K562 (cell line): Measurements from ENCODE around the gene ZNF385C. TPM values are rescaled to one million over a fixed set of nuclear protein-coding genes. Genes with fewer than 3 reads are reported as not detected.
A peak's percentile ranks its signal among the peaks of the same experiment; 100 is the strongest.

Experiments
- ATAC-seq: fragments of 200-7000 bp; cut with Tn5 transposase; 3 replicates; pipeline ENCODE4 v1.9.1; 2020; ENCODE audit warnings: moderate library complexity
- BruUV-seq: library from RNA; stranded (reverse); fragments of 400-500 nt; replicated peaks from 2 replicates; lab custom pipeline; 2021; lab: Mats Ljungman, UMichigan
- CTCF ChIA-PET: fragments of 300-600 bp; formaldehyde crosslinking; extraction: SDS; loops from one replicate; lab custom pipeline; 2021; ENCODE audit warnings: low intra/inter-chr PET ratio; lab: Yijun Ruan, JAX
- POLR2A ChIA-PET: fragments of 300-600, 350-650 bp; sonication (Branson Sonifier 250); formaldehyde crosslinking; extraction: SDS; loops from one replicate; lab custom pipeline; 2021; ENCODE audit warnings: antibody characterized with exemption, inconsistent platforms; lab: Yijun Ruan, JAX
- DNase-seq, 4 experiments: peaks; one replicate each; pipeline versions ENCODE4 v3.0.0 to v3.0.0-alpha.2; 2011 to 2018; ENCODE audit warnings: low spot score in 3 of 4, mixed read lengths in 3 of 4; ENCODE audit errors: extremely low read depth in 1 of 4
- FAIRE-seq: peaks from 2 replicates; lab custom pipeline; 2011; peaks lifted over from hg19 to GRCh38; lab: Jason Lieb, UNC
- H2AFZ ChIP-seq: 2 replicates; pipeline ENCODE4 v1.6.0; 2011; ENCODE audit warnings: low read depth, low read length, control low read depth, inconsistent platforms
- H3K27ac ChIP-seq: fragments of 200-600 bp; 3 replicates; pipeline ENCODE4 v1.8.0; 2011; ENCODE audit warnings: low read depth, mild to moderate bottlenecking, control low read depth, inconsistent platforms, low read length, moderate library complexity, mixed read lengths; ENCODE audit errors: extremely low read depth
- H3K27me3 ChIP-seq, 2 experiments: fragments of 300-600 bp in 1 of 2; 2 replicates in 1 of 2; 3 replicates in 1 of 2; pipeline versions ENCODE4 v1.6.0 to v1.8.0; 2011; ENCODE audit warnings: inconsistent platforms in 2 of 2, low read length in 2 of 2, mild to moderate bottlenecking in 1 of 2, mixed read lengths in 1 of 2, moderate library complexity in 1 of 2; ENCODE audit not compliant: control insufficient read depth in 2 of 2, insufficient read depth in 2 of 2
- H3K36me3 ChIP-seq: fragments of 300-600 bp; 3 replicates; pipeline ENCODE4 v1.8.0; 2011; ENCODE audit warnings: mild to moderate bottlenecking, low read length, inconsistent platforms; ENCODE audit not compliant: control insufficient read depth, insufficient read depth
- H3K4me1 ChIP-seq, 2 experiments: fragments of 200-600 bp in 1 of 2; replicated peaks in 1 of 2; 2 replicates in 1 of 2; 3 replicates in 1 of 2; pipeline versions ENCODE4 v1.5.1 to v1.8.0; 2011; ENCODE audit warnings: inconsistent platforms in 2 of 2, low read length in 2 of 2, mild to moderate bottlenecking in 1 of 2, mixed read lengths in 1 of 2, moderate library complexity in 1 of 2; ENCODE audit not compliant: control insufficient read depth in 2 of 2, insufficient read depth in 2 of 2
- H3K4me2 ChIP-seq: 2 replicates; pipeline ENCODE4 v1.6.1; 2011; ENCODE audit warnings: low read length, control low read depth, inconsistent platforms, mixed read lengths; ENCODE audit not compliant: insufficient read depth
- H3K4me3 ChIP-seq: fragments of 200-600 bp; sonication (generic), shearing (Covaris generic); 2 replicates; pipeline ENCODE4 v1.5.1; 2016; ENCODE audit warnings: control low read depth, inconsistent platforms
- H3K79me2 ChIP-seq: fragments of 200-600 bp; 3 replicates; pipeline ENCODE4 v1.8.0; 2011; ENCODE audit warnings: low read length, inconsistent platforms; ENCODE audit not compliant: control insufficient read depth, insufficient read depth
- H3K9ac ChIP-seq, 2 experiments: 2 replicates each; pipeline versions ENCODE4 v1.6.0 to v1.6.1; 2011; ENCODE audit warnings: low read depth in 2 of 2, low read length in 2 of 2, control low read depth in 1 of 2, inconsistent platforms in 1 of 2, mild to moderate bottlenecking in 1 of 2, mixed read lengths in 1 of 2; ENCODE audit not compliant: insufficient read depth in 1 of 2
- H3K9me1 ChIP-seq: one replicate; pipeline ENCODE4 v1.6.0; 2011; ENCODE audit warnings: inconsistent platforms, mild to moderate bottlenecking, low read length, moderate library complexity; ENCODE audit not compliant: control insufficient read depth, insufficient read depth
- H3K9me3 ChIP-seq: replicated peaks from 2 replicates; pipeline ENCODE4 v1.5.1; 2011; ENCODE audit warnings: low read depth, low read length, inconsistent platforms; ENCODE audit not compliant: control insufficient read depth, insufficient read depth
- H4K20me1 ChIP-seq: replicated peaks from 2 replicates; pipeline ENCODE4 v1.6.1; 2011; ENCODE audit warnings: low read length, inconsistent platforms, mixed read lengths; ENCODE audit not compliant: control insufficient read depth, insufficient read depth
- BMI1 ChIP-seq: fragments of 150-350 bp; IDR thresholded peaks from 2 replicates; pipeline ENCODE4 v1.6.1; 2014; ENCODE audit warnings: low read length
- CAMTA2 ChIP-seq: fragments of 250-450 bp; sonication (Bioruptor Pico); conservative IDR thresholded peaks from 2 replicates; pipeline ENCODE4 v1.5.1; 2022
- CBX2 ChIP-seq: fragments of 200-600 bp; sonication (generic); IDR thresholded peaks from one replicate; pipeline ENCODE4 v1.6.1; 2012; ENCODE audit warnings: mild to moderate bottlenecking, low read length, inconsistent platforms; ENCODE audit not compliant: insufficient read depth, poor library complexity, severe bottlenecking
- CREBBP ChIP-seq: IDR thresholded peaks from one replicate; pipeline ENCODE4 v1.6.1; 2012; ENCODE audit warnings: low read depth, mild to moderate bottlenecking, control low read depth, inconsistent platforms, low read length
- CXXC5 ChIP-seq: fragments of 250-450 bp; sonication (Bioruptor Pico); IDR thresholded peaks from 2 replicates; pipeline ENCODE4 v1.8.0; 2022; ENCODE audit warnings: inconsistent platforms, mild to moderate bottlenecking, moderate library complexity
- E2F6 ChIP-seq, 2 experiments: IDR thresholded peaks; 2 replicates each; pipeline ENCODE4 v1.6.1; 2011; ENCODE audit warnings: borderline replicate concordance in 1 of 2, control low read depth in 1 of 2, low read depth in 1 of 2, low read length in 1 of 2, mild to moderate bottlenecking in 1 of 2, mixed read lengths in 1 of 2, moderate library complexity in 1 of 2; ENCODE audit not compliant: insufficient read depth in 1 of 2, insufficient read length in 1 of 2, poor library complexity in 1 of 2, severe bottlenecking in 1 of 2; ENCODE audit errors: extremely low read depth in 1 of 2
- ETS2 ChIP-seq: IDR thresholded peaks from 2 replicates; pipeline ENCODE4 v1.6.1; 2016; ENCODE audit warnings: borderline replicate concordance, missing genetic modification characterization, mild to moderate bottlenecking, moderate library complexity, missing compliant biosample characterization; ENCODE audit not compliant: poor library complexity, severe bottlenecking
- ILF3 ChIP-seq: fragments of 450-650 bp; IDR thresholded peaks from 2 replicates; pipeline ENCODE4 v1.6.1; 2018; ENCODE audit warnings: antibody characterized with exemption, mild to moderate bottlenecking, moderate library complexity, borderline replicate concordance
- KLF10 ChIP-seq: fragments of 250-450 bp; sonication (Bioruptor Pico); IDR thresholded peaks from 2 replicates; pipeline ENCODE4 v1.6.1; 2021; ENCODE audit warnings: matching md5 sums
- MCM2 ChIP-seq: fragments of 450-650 bp; IDR thresholded peaks from 2 replicates; pipeline ENCODE4 v1.6.1; 2017; ENCODE audit warnings: low read depth, mild to moderate bottlenecking
- MECOM ChIP-seq: fragments of 250-450 bp; sonication (Bioruptor Pico); IDR thresholded peaks from 2 replicates; pipeline ENCODE4 v1.8.0; 2022; ENCODE audit warnings: inconsistent platforms
- MYC ChIP-seq, 2 experiments: fragments of 250-450 bp in 1 of 2; sonication (Bioruptor Pico) in 1 of 2; IDR thresholded peaks; 2 replicates each; pipeline versions ENCODE4 v1.5.1 to v1.6.1; 2012 to 2021; ENCODE audit warnings: low read depth in 2 of 2, borderline replicate concordance in 1 of 2, improper control_type of control experiment in 1 of 2, low read length in 1 of 2, mild to moderate bottlenecking in 1 of 2, moderate library complexity in 1 of 2
- PHB ChIP-seq: fragments of 250-450 bp; sonication (Bioruptor Pico); IDR thresholded peaks from 2 replicates; pipeline ENCODE4 v1.5.0; 2021
- SPI1 ChIP-seq: IDR thresholded peaks from 2 replicates; pipeline ENCODE4 v1.6.1; 2011; ENCODE audit warnings: low read depth, low read length, control low read depth, borderline replicate concordance
- TBP ChIP-seq: optimal IDR thresholded peaks from 2 replicates; pipeline ENCODE3; 2011; ENCODE audit warnings: low read depth, low read length, improper control_type of control experiment
- ZBTB1 ChIP-seq: sonication (generic); formaldehyde crosslinking; IDR thresholded peaks from 2 replicates; pipeline ENCODE4 v1.8.1; 2023; ENCODE audit warnings: missing genetic modification reagents, low read depth, mild to moderate bottlenecking, borderline replicate concordance
- ZNF324 ChIP-seq: fragments of 250-450 bp; sonication (Bioruptor Pico); IDR thresholded peaks from 2 replicates; pipeline ENCODE4 v1.4.0; 2020; ENCODE audit warnings: mild to moderate bottlenecking
- WGBS: fragments of 100-300 bp; shearing (Covaris generic); methylation state at CpG from one replicate; pipeline ENCODE4 v1.1.6; 2016; ENCODE audit warnings: low coverage, mixed read lengths; ENCODE audit not compliant: insufficient coverage; ENCODE audit errors: missing lambda C conversion rate; 5-methylcytosine and 5-hydroxymethylcytosine counted together
- in situ Hi-C: fragments of 300-500 bp; cut with MboI; formaldehyde crosslinking; loops from 4 replicates; pipeline ENCODE4 v1.15.0; 2018; ENCODE audit warnings: inconsistent platforms, mixed read lengths
- intact Hi-C: fragments of 100-400 bp; cut with micrococcal nuclease; formaldehyde crosslinking; loops from 2 replicates; pipeline ENCODE4 v1.14.2; 2022
- polyA plus RNA-seq, 8 experiments: library from polyadenylated mRNA; depleted of rRNA in 4 of 8; stranded (reverse) in 5 of 8; unstranded in 3 of 8; fragments of >200 nt; fragmentation: Nextera tagmentation in 2 of 8; fragmentation: Illumina TruSeq in 1 of 8; extraction: Ambion mirVana in 2 of 8; extraction: Trizol in 1 of 8; gene quantifications; 2 replicates each; pipeline versions ENCODE4 v1.2.1 to v1.2.3, GENCODE V29; 2011 to 2014; ENCODE audit warnings: inconsistent platforms in 1 of 8, missing spikeins in 1 of 8
- total RNA-seq, 7 experiments: library from RNA; depleted of rRNA in 6 of 7; stranded (reverse); fragments of >200 nt in 6 of 7; fragmentation: Illumina TruSeq in 2 of 7; extraction: Trizol in 2 of 7; gene quantifications; 2 replicates each; pipeline versions ENCODE4 v1.2.1 to v1.2.3, GENCODE V29; 2011 to 2021; ENCODE audit warnings: low replicate concordance in 1 of 7
- TF ChIP-seq, protein P1 (sequence below), 2 experiments: fragments of 450-650 bp in 1 of 2; sonication (generic) in 1 of 2; formaldehyde crosslinking in 1 of 2; IDR thresholded peaks in 1 of 2; conservative IDR thresholded peaks in 1 of 2; 2 replicates each; pipeline versions ENCODE4 v1.6.1 to v1.8.1; 2016 to 2023; ENCODE audit warnings: mild to moderate bottlenecking in 2 of 2, moderate library complexity in 2 of 2, inconsistent platforms in 1 of 2, missing genetic modification reagents in 1 of 2
- TF ChIP-seq, protein P2 (sequence below): fragments of 250-450 bp; sonication (Bioruptor Pico); IDR thresholded peaks from 2 replicates; pipeline ENCODE4 v1.8.0; 2021; ENCODE audit warnings: moderate library complexity, mild to moderate bottlenecking, inconsistent platforms

The ZNF385C gene
- total and polyA plus RNA-seq, 9 of the 15 experiments (the other 6 are each of a cell fraction or from before 2014, with no cell fraction given), result 0.03 to 0.35 (median 0.18) TPM; not detected in 1

DNA sequence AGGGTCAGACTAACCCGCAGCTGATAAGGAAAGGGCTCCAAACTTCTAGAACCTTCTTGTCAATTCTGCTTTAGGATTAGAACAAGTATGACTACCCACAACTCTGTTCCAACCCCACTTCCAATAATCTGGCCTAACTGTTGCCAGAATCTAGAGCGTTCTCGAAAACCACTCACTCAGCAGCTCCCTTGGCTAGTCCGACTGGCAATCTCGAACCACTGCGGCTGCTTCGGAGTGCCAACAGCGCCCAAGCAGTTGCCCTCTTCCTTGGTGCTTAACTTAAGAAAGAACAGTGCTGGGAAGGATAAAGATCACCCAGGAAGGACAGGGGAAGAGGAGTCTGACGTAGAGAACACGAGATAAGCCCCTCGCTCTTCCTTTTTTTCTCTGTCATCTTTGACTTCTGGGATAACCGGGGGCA is 81.9 kb downstream of the ZNF385C start:
- Histone ChIP-seq H3K4me2 (peak overlapping the region; percentile 91), H3K79me2 (peaks cover 86% of the 10 kb centered on the region), H3K27ac (peak overlapping the region; percentile 98), H2AFZ (peak overlapping the region; percentile 93), H3K4me3 (peak overlapping the region; percentile 86), H4K20me1 (peaks cover 10% of the 10 kb centered on the region), H3K4me1 (peaks cover 20 to 34% of the 10 kb centered on the region in 2 experiments; a peak in 4 of 5 replicates), H3K27me3 (no peaks in the 10 kb centered on the region), H3K9me3 (no peaks in the 10 kb centered on the region), H3K9ac (peak overlapping the region; percentile 97 to 99), H3K36me3 (peaks cover 45% of the 10 kb centered on the region), H3K9me1 (no peaks in the 10 kb centered on the region)
- ChIA-PET CTCF (no interaction called here), POLR2A (interaction anchor here (1.0 to 4.3 kb wide), 10 partner anchors 11 to 232 kb away, joined by 3 to 37 read pairs (median 4); partner anchors contain the start of gene KAT2A)
- BruUV-seq, result no TSS peak
- intact Hi-C loops, result no loop called here
- 2% methylated on average over 12 of the region's 12 CpGs for WGBS
- in situ Hi-C loops, result no loop called here
- DNase-seq (peak in 3 of 4 experiments; percentile 31 to 42 (median 37)), FAIRE-seq (peak; percentile 49), ATAC-seq (no peak)
- peak; percentile 19 for TF ChIP-seq TBP
- no peak for TF ChIP-seq BMI1
- TF ChIP-seq SPI1, result peak; percentile 69; the same call in 1 of the 2 replicates
- 0 out of 2 replicates have a peak, but pooled peaks have one; percentile 42 for TF ChIP-seq PHB (CRISPR knock-in tag)
- TF ChIP-seq KLF10 (CRISPR knock-in tag), result no peak
- no peak for TF ChIP-seq MCM2
- TF ChIP-seq, protein P1, sequence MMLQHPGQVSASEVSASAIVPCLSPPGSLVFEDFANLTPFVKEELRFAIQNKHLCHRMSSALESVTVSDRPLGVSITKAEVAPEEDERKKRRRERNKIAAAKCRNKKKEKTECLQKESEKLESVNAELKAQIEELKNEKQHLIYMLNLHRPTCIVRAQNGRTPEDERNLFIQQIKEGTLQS (IDR thresholded peaks at IDR 0.05), result no peak
- TF ChIP-seq, protein P1 (CRISPR knock-in tag; conservative IDR thresholded peaks at IDR 0.05), result 0 out of 2 replicates have a peak, but pooled peaks have one; percentile 27
- no peak for TF ChIP-seq ILF3
- TF ChIP-seq, protein P2, sequence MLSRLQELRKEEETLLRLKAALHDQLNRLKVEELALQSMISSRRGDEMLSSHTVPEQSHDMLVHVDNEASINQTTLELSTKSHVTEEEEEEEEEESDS (CRISPR knock-in tag), result no peak
- no peak for TF ChIP-seq ZBTB1 (CRISPR knock-in tag)
- TF ChIP-seq MYC (IDR thresholded peaks at IDR 0.05; ENCODE audit: low read depth, low read length), result 0 out of 2 replicates have a peak, but pooled peaks have one; percentile 15
- TF ChIP-seq MYC (CRISPR knock-in tag; IDR thresholded peaks at IDR 0.05; ENCODE audit: borderline replicate concordance, low read depth), result no peak
- TF ChIP-seq CREBBP, result no peak
- TF ChIP-seq CAMTA2, result no peak
- 0 out of 2 replicates have a peak, but pooled peaks have one; percentile 4 for TF ChIP-seq MECOM
- TF ChIP-seq CXXC5 (CRISPR knock-in tag), result no peak
- TF ChIP-seq E2F6 (IDR thresholded peaks at IDR 0.05; ENCODE audit: borderline replicate concordance in 1 of 2, extremely low read depth in 1 of 2, insufficient read depth in 1 of 2, insufficient read length in 1 of 2, low read depth in 1 of 2, low read length in 1 of 2, poor library complexity in 1 of 2, severe bottlenecking in 1 of 2), result peak in 1 of 2 experiments; percentile 4
- TF ChIP-seq ETS2 (tag), result no peak
- no peak for TF ChIP-seq CBX2
- TF ChIP-seq ZNF324 (CRISPR knock-in tag), result no peak
